Spleen (tissue), 11 donors: ENCODE data around the gene HLA-DMA. TPM values are rescaled to one million over a fixed set of nuclear protein-coding genes. Genes with fewer than 3 reads are reported as not detected.

Source experiments
- DNase-seq: peaks from one replicate; pipeline ENCODE4 v3.0.0-alpha.2; 2020
- H3K27ac ChIP-seq, 8 donors: fragments of 200-600 bp; sonication (generic) in 7 of 8; 1 replicate in 4 of 8; 2 replicates in 4 of 8; pipeline versions ENCODE4 v1.5.0 to v1.8.0; 2016 to 2021; ENCODE audit warnings: inconsistent platforms in 4 of 8, mild to moderate bottlenecking in 4 of 8, moderate library complexity in 1 of 8
- H3K27me3 ChIP-seq, 7 donors: fragments of 200-600 bp; sonication (generic) in 6 of 7; replicated peaks in 1 of 7; 1 replicate in 4 of 7; 2 replicates in 3 of 7; pipeline versions ENCODE4 v1.5.0 to v1.8.0; 2016 to 2021; ENCODE audit warnings: inconsistent platforms in 3 of 7, mild to moderate bottlenecking in 1 of 7
- H3K36me3 ChIP-seq, 6 donors: fragments of 200-600 bp; sonication (generic) in 5 of 6; 1 replicate in 4 of 6; 2 replicates in 2 of 6; pipeline versions ENCODE4 v1.5.0 to v1.8.0; 2016 to 2021; ENCODE audit warnings: inconsistent platforms in 2 of 6
- H3K4me1 ChIP-seq, 6 donors: fragments of 200-600 bp; sonication (generic) in 5 of 6; 1 replicate in 3 of 6; 2 replicates in 3 of 6; pipeline versions ENCODE4 v1.5.0 to v1.8.0; 2016 to 2021; ENCODE audit warnings: inconsistent platforms in 3 of 6
- H3K4me3 ChIP-seq, 8 donors: fragments of 200-600 bp; sonication (generic) in 7 of 8; 1 replicate in 4 of 8; 2 replicates in 4 of 8; pipeline versions ENCODE4 v1.5.0 to v1.8.0; 2016 to 2021; ENCODE audit warnings: inconsistent platforms in 4 of 8, mild to moderate bottlenecking in 4 of 8, moderate library complexity in 2 of 8
- H3K9me3 ChIP-seq, 8 donors: fragments of 200-600 bp; sonication (generic) in 7 of 8; 1 replicate in 4 of 8; 2 replicates in 4 of 8; pipeline versions ENCODE4 v1.5.0 to v1.8.0; 2016 to 2021; ENCODE audit warnings: inconsistent platforms in 4 of 8
- CTCF ChIP-seq, 11 experiments: fragments of 200-600 bp in 7 of 11; fragments of 450-650 bp in 4 of 11; sonication (generic) in 4 of 11; IDR thresholded peaks in 8 of 11; conservative IDR thresholded peaks in 3 of 11; 1 replicate in 7 of 11; 2 replicates in 4 of 11; pipeline versions ENCODE4 v1.4.0 to v1.8.0; 2016 to 2021; ENCODE audit warnings: antibody characterized with exemption in 11 of 11, inconsistent platforms in 4 of 11, mild to moderate bottlenecking in 1 of 11
- POLR2A ChIP-seq, 3 donors: fragments of 450-650 bp; IDR thresholded peaks; one replicate each; pipeline ENCODE4 v1.5.1; 2017; ENCODE audit warnings: antibody characterized with exemption in 3 of 3, mild to moderate bottlenecking in 1 of 3
- POLR2AphosphoS5 ChIP-seq, 3 donors: sonication (generic); formaldehyde crosslinking; IDR thresholded peaks; one replicate each; pipeline ENCODE4 v1.5.1; 2017; ENCODE audit warnings: antibody characterized with exemption in 3 of 3
- WGBS, 5 donors: extraction: QIAGEN DNeasy Blood & Tissue Kit in 3 of 5; methylation state at CpG; one replicate each; pipeline versions ENCODE4 v1.1.5 to v1.1.7; 2013 to 2018; 5-methylcytosine and 5-hydroxymethylcytosine counted together
- intact Hi-C: fragments of 100-400 bp; cut with DNase I; formaldehyde crosslinking; loops from one replicate; pipeline ENCODE4 v1.15.0; 2023; ENCODE audit warnings: low total_unique reads
- polyA plus RNA-seq, 3 donors: library from polyadenylated mRNA; stranded (reverse); fragments of 200-250 nt; gene quantifications; one replicate each; pipeline ENCODE4 v1.2.1, GENCODE V29; 2013
- total RNA-seq, 7 donors: library from RNA; depleted of rRNA in 3 of 7; stranded (reverse); fragments of >200 nt in 3 of 7; fragmentation: NEBNext Ultra II Directional in 4 of 7; extraction: Animal tissue kit (Norgen Biotek cat#: 25700) in 4 of 7; gene quantifications; one replicate each; pipeline versions ENCODE4 v1.1.0 to v1.2.1, GENCODE V29; 2016 to 2021
- donor health status: healthy with polysubstance abuse.
- donor health status: DM: no; HTN: no; CAD: no; lungs with moderate emphysema.
- donor health status: DM: no; HTN: no; CAD: no.
- donor health status: Bipolar disorder and iron deficiency.
- donor health status: healthy.
- donor health status: DM: no; HTN: no; CAD: no.
- donor health status: DM: yes; HTN: yes; CAD: no.

Gene HLA-DMA
- total and polyA plus RNA-seq, 10 donors, result 141 to 423 (median 195) TPM

DNA sequence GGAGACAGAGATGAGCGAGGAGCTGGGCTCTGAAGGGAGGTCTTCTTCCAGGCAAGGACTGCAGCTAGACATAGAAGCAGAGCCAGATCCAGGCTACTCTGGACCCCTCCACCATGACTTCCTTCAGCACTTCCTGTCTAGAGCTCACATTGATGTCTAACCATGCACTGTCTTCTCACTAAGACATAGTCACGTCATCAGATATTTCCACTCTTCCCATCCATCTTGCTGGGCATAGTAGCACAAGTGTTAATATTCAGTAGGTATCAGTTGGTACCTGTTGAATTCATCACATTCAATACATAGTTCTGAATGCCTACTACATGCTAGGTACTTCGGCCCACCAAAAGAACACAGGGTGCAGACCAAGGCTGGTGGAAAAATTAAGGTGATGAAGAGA, 2.9 kb downstream of the HLA-DMA start:
- peak overlapping the region in 3 of 8 donors; percentile 5 to 78 (median 41) for H3K4me3 ChIP-seq
- no peaks in the 10 kb centered on the region for H3K9me3 ChIP-seq
- no peaks in the 10 kb centered on the region for H3K27me3 ChIP-seq
- H3K4me1 ChIP-seq, result peaks cover 37 to 100% (median 89%) of the 10 kb centered on the region in 6 donors
- H3K27ac ChIP-seq, result peak overlapping the region in 4 of 8 donors; percentile 89 to 96 (median 92)
- 72 to 83% (median 81%) methylated on average over 3 of the region's 3 CpGs for WGBS, 5 donors
- peaks cover 0 to 27% (median 0%) of the 10 kb centered on the region in 6 donors for H3K36me3 ChIP-seq
- intact Hi-C loops, result no loop called here
- DNase-seq, result no peak
- no peak for TF ChIP-seq POLR2AphosphoS5 (IDR thresholded peaks at IDR 0.05)
- TF ChIP-seq POLR2A (IDR thresholded peaks at IDR 0.05), result no peak

DNA sequence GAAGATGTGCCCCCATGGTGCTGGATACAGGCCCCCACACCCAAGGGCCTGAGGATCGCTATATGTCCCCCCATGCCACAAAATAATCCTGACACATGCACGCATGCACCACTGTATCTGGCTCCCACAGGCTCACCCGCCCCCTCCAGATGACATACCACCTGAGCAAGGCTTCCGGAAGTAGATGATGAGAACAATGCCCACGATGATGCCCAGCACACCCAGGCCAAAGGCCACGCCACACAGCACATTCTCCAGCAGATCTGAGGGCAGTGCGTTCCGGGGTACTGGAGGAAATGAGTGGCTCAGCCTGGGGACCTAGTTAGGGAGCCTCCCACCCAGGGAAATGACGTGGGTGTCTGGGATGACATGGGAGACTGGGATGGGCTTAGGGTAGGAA, 3.8 kb downstream of the HLA-DMA start:
- Histone ChIP-seq H3K4me3 (peak overlapping the region in 1 of 8 donors; percentile 5), H3K27me3 (no peaks in the 10 kb centered on the region), H3K36me3 (peaks cover 0 to 27% (median 0%) of the 10 kb centered on the region in 6 donors), H3K27ac (peak overlapping the region in 3 of 8 donors; percentile 92 to 96 (median 93)), H3K9me3 (no peaks in the 10 kb centered on the region), H3K4me1 (peaks cover 40 to 100% (median 89%) of the 10 kb centered on the region in 6 donors)
- no peak for DNase-seq
- TF ChIP-seq POLR2A (IDR thresholded peaks at IDR 0.05) (no peak), CTCF (IDR thresholded peaks at IDR 0.05 in 8 of 11, conservative IDR thresholded peaks at IDR 0.05 in 3 of 11) (no peak), POLR2AphosphoS5 (IDR thresholded peaks at IDR 0.05) (peak in 1 of 3 donors; percentile 14)
- intact Hi-C loops, result loop anchor here (10.0 kb wide), 1 partner anchor 54 kb away; no protein-coding TSS in a partner anchor
- 86 to 94% (median 91%) methylated on average over 9 of the region's 9 CpGs for WGBS, 5 donors

DNA sequence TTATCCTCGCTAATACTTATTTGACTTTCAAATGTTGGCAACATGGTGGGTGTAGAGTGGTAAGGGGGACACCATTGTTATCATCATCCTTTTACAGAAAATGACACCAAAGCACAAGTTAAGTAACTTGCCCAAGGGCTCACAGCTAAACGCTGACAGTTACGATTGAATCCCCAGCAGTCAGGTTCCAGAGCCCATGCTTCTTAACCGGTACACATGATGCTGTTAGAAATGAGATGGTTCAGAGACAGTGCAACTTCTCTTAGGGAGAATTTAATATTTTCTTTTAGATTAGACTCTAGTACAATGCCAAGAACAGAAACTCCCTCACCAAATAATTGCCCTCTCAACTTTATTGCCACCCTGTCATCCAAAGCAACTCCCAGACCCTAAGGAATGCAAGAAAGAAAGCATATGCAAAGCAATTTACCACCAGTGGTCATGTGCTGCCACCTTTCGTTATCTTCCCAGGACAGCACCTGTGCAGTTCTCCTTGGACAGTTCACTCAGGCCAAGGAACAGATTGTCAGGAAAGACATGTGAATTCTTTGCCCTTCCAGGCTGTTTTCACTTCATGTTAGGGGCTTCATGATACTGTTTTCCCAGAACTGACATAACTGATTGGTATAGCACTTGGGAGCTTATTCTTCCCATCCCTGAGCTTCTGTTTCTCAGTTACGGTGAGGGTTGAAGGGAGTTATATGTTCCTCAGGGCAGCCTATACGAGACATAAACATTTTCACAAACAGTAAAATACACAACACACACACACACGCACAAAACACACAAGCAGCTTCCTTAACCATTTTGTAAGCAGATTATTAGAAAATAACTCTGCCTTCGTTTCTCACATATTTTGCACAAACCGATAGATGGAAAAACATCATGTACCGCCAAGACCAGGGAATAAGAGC, 5.1 kb downstream of the HLA-DMA start:
- Histone ChIP-seq H3K9me3 (no peaks in the 10 kb centered on the region), H3K36me3 (peaks cover 0 to 27% (median 0%) of the 10 kb centered on the region in 6 donors), H3K4me3 (peak overlapping the region in 1 of 8 donors; percentile 24), H3K27ac (peak overlapping the region in 5 of 8 donors; percentile 45 to 96 (median 93)), H3K4me1 (peaks cover 42 to 100% (median 89%) of the 10 kb centered on the region in 6 donors), H3K27me3 (no peaks in the 10 kb centered on the region)
- TF ChIP-seq POLR2AphosphoS5 (IDR thresholded peaks at IDR 0.05), result peak in 1 of 3 donors; percentile 49
- peak; percentile 31 to 80 (median 69) for TF ChIP-seq CTCF (IDR thresholded peaks at IDR 0.05 in 8 of 11, conservative IDR thresholded peaks at IDR 0.05 in 3 of 11)
- TF ChIP-seq POLR2A (IDR thresholded peaks at IDR 0.05), result no peak
- DNase-seq, result no peak
- intact Hi-C loops, result loop anchor here (10.0 kb wide), 1 partner anchor 53 kb away; no protein-coding TSS in a partner anchor
- WGBS, 5 donors, result 62 to 72% (median 68%) methylated on average over 11 of the region's 11 CpGs

GRCh38 chr6:32946893-32947292, 6.0 kb downstream of the HLA-DMA start:
- Histone ChIP-seq H3K27ac (peak overlapping the region in 6 of 8 donors; percentile 30 to 96 (median 94)), H3K27me3 (no peaks in the 10 kb centered on the region), H3K4me3 (no peak overlapping the region), H3K36me3 (peaks cover 0 to 27% (median 0%) of the 10 kb centered on the region in 6 donors), H3K4me1 (peaks cover 47 to 100% (median 89%) of the 10 kb centered on the region in 6 donors), H3K9me3 (no peaks in the 10 kb centered on the region)
- TF ChIP-seq CTCF (IDR thresholded peaks at IDR 0.05 in 8 of 11, conservative IDR thresholded peaks at IDR 0.05 in 3 of 11) (no peak), POLR2A (IDR thresholded peaks at IDR 0.05) (no peak), POLR2AphosphoS5 (IDR thresholded peaks at IDR 0.05) (no peak)
- DNase-seq, result no peak
- intact Hi-C loops, result loop anchor here (10.0 kb wide), 1 partner anchor 52 kb away; no protein-coding TSS in a partner anchor
